Retinal pigment epithelial cell (primary cell): Measurements from ENCODE around the gene EMC8.
A peak's percentile ranks its signal among the peaks of the same experiment; 100 is the strongest.

Experiments
- DNase-seq: peaks from one replicate; pipeline ENCODE4 v3.0.0-alpha.2; 2010; ENCODE audit warnings: low read depth
- H3K4me3 ChIP-seq: 2 replicates; pipeline ENCODE4 v1.5.1; 2011; ENCODE audit warnings: mild to moderate bottlenecking, low read length, control low read depth, moderate library complexity
- CTCF ChIP-seq: conservative IDR thresholded peaks from 2 replicates; pipeline ENCODE4 v1.5.1; 2011; ENCODE audit warnings: low read depth, low read length, control low read depth, inconsistent platforms

EMC8 gene

DNA sequence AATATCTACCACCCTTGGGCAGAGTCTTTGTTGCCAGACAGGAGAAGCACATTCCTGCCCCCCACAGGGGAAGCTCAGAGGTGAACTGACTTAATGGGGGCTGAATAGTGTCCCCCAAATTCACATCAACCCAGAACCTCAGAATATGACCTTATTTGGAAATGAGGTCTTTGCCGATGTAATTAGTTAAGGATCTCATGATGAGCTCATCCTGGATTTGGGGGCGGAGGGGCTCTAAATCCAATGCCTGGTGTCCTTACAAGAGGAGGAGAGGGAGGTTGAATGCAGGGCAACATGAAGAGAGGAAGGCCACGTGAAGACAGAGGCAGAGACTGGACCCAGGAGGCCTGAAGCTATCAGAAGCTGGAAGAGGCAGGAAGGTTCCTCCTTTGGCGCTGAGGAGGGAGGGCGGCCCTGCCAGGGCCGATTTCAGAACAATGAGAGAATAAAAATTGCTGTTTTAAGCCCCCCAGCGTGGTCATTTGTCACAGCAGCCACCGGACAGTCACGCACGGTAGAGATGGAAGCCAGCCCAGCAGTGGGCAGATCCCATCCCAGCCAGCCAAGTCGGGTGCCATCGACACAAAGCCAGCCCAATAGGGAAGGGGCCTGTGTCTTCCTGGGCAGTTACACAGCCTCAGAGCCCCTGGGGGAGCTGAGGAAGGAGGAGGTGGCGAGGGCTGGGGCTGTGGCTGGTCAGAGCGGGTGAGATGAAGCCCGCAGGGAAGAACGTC lies 69.7 kb downstream of the EMC8 start:
- H3K4me3 ChIP-seq, result no peak overlapping the region
- no peak for DNase-seq
- no peak for TF ChIP-seq CTCF

DNA sequence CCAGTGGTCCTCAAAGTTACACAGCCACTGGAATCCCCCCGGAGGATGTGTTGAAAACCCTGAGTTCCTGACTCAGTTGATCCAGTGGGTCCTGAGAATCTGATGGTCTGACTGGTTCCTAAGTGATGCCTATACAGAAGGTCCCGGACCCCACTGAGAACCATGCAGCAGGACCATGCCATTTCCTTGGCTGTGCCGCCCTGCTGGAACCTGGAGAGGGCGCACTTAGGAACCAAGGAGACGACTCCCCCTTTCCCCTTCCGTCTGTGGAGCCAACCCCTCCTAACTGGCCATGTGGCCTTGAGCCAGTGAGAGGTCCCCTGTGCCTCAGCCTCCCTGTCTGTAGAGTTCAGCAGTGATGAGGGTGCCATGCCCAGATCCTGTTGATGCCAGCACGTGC lies 70.5 kb downstream of the EMC8 start:
- H3K4me3 ChIP-seq, result no peak overlapping the region
- TF ChIP-seq CTCF, result peak; percentile 36
- DNase-seq, result no peak
